Lower leg skin (tissue), 4 donors: ENCODE measurements around the gene GRIK4. TPM values are rescaled to one million over a fixed set of nuclear protein-coding genes. Genes with fewer than 3 reads are reported as not detected.

Experiments
- DNase-seq, 2 donors: peaks; one replicate each; pipeline ENCODE4 v3.0.0-alpha.2; 2019; ENCODE audit warnings: low spot score in 2 of 2
- H3K4me3 ChIP-seq: fragments of 200-600 bp; sonication (generic); 2 replicates; pipeline ENCODE4 v1.5.1; 2017; ENCODE audit warnings: mild to moderate bottlenecking, low read depth; ENCODE audit not compliant: poor library complexity, severe bottlenecking
- CTCF ChIP-seq, 3 donors: fragments of 450-650 bp; IDR thresholded peaks; one replicate each; pipeline ENCODE4 v1.5.1; 2016; ENCODE audit warnings: antibody characterized with exemption in 3 of 3, mild to moderate bottlenecking in 3 of 3, moderate library complexity in 2 of 3
- POLR2A ChIP-seq, 2 donors: fragments of 450-650 bp; IDR thresholded peaks; one replicate each; pipeline ENCODE4 v1.6.1; 2016 to 2017; ENCODE audit warnings: antibody characterized with exemption in 2 of 2, mild to moderate bottlenecking in 1 of 2, moderate library complexity in 1 of 2
- WGBS, 2 donors: methylation state at CpG; one replicate each; pipeline ENCODE4 v1.1.5; 2018; 5-methylcytosine and 5-hydroxymethylcytosine counted together
- intact Hi-C: fragments of 100-400 bp; cut with DNase I; formaldehyde crosslinking; loops from one replicate; pipeline ENCODE4 v1.15.0; 2023; ENCODE audit warnings: low total_unique reads
- total RNA-seq, 4 donors: library from RNA; depleted of rRNA; stranded (reverse); fragments of >200 nt; gene quantifications; one replicate each; pipeline ENCODE4 v1.1.0, GENCODE V29; 2016

GRIK4 gene
- total RNA-seq, 4 donors from 2014 or later: 0.06 to 0.67 TPM; not detected in 2

GRCh38 chr11:120723751-120724150, 212.2 kb downstream of the GRIK4 start:
- intact Hi-C loops: no loop called here
- TF ChIP-seq POLR2A (IDR thresholded peaks at IDR 0.05) (no peak), CTCF (IDR thresholded peaks at IDR 0.05) (no peak)
- WGBS, 2 donors: 75 to 78% methylated on average over 4 of the region's 4 CpGs
- no peak overlapping the region for H3K4me3 ChIP-seq
- DNase-seq: no peak

GRCh38 chr11:120727752-120728151, 216.2 kb downstream of the GRIK4 start:
- no peak for DNase-seq
- intact Hi-C loops: no loop called here
- TF ChIP-seq CTCF (IDR thresholded peaks at IDR 0.05): no peak
- no peak for TF ChIP-seq POLR2A (IDR thresholded peaks at IDR 0.05)
- no peak overlapping the region for H3K4me3 ChIP-seq

- 63 to 67% methylated on average over 4 of the region's 4 CpGs for WGBS, 2 donors
- H3K4me3 ChIP-seq: no peak overlapping the region
- DNase-seq: no peak
- intact Hi-C loops: no loop called here
- TF ChIP-seq CTCF (IDR thresholded peaks at IDR 0.05) (no peak), POLR2A (IDR thresholded peaks at IDR 0.05) (no peak)
Observed at GRCh38 chr11:120735035-120735434, 223.5 kb downstream of the GRIK4 start.

- WGBS, 2 donors: 43 to 51% methylated on average over 10 of the region's 10 CpGs
- no peak for DNase-seq
- intact Hi-C loops: no loop called here
- TF ChIP-seq POLR2A (IDR thresholded peaks at IDR 0.05) (no peak), CTCF (IDR thresholded peaks at IDR 0.05) (no peak)
- H3K4me3 ChIP-seq: no peak overlapping the region
Observed at GRCh38 chr11:120738516-120739046, 227.0 kb downstream of the GRIK4 start.

GRCh38 chr11:120739780-120740179, 228.2 kb downstream of the GRIK4 start:
- DNase-seq: no peak
- intact Hi-C loops: no loop called here
- 52 to 54% methylated on average over 3 of the region's 3 CpGs for WGBS, 2 donors
- H3K4me3 ChIP-seq: no peak overlapping the region
- no peak for TF ChIP-seq POLR2A (IDR thresholded peaks at IDR 0.05)
- no peak for TF ChIP-seq CTCF (IDR thresholded peaks at IDR 0.05)

GRCh38 chr11:120740380-120740779, 228.8 kb downstream of the GRIK4 start:
- TF ChIP-seq CTCF (IDR thresholded peaks at IDR 0.05) (no peak), POLR2A (IDR thresholded peaks at IDR 0.05) (no peak)
- 57 to 72% methylated on average over 3 of the region's 3 CpGs for WGBS, 2 donors
- intact Hi-C loops: no loop called here
- no peak for DNase-seq
- no peak overlapping the region for H3K4me3 ChIP-seq
